Loucy (cell line): ENCODE data around the gene CRYL1.

Source experiments
- H2AFZ ChIP-seq: fragments of 200-600 bp; sonication (generic); 2 replicates; pipeline ENCODE4 v1.6.0; 2016; ENCODE audit warnings: antibody characterized with exemption, mild to moderate bottlenecking, low read length, moderate library complexity
- H3F3A ChIP-seq: fragments of 200-600 bp; 2 replicates; pipeline ENCODE4 v1.6.0; 2016; ENCODE audit warnings: antibody characterized with exemption, low read depth, mild to moderate bottlenecking
- H3K27me3 ChIP-seq: fragments of 200-600 bp; sonication (generic); 2 replicates; pipeline ENCODE4 v1.6.1; 2014; ENCODE audit warnings: low read length, mild to moderate bottlenecking; ENCODE audit not compliant: insufficient read depth, poor library complexity, severe bottlenecking
- H3K36me3 ChIP-seq: fragments of 200-600 bp; sonication (generic); 2 replicates; pipeline ENCODE4 v1.6.1; 2016; ENCODE audit warnings: low read length; ENCODE audit not compliant: insufficient read depth
- H3K4me1 ChIP-seq: fragments of 200-600 bp; sonication (generic); 2 replicates; pipeline ENCODE4 v1.5.1; 2014; ENCODE audit warnings: low read length, mild to moderate bottlenecking; ENCODE audit not compliant: insufficient read depth, poor library complexity, severe bottlenecking
- H3K4me2 ChIP-seq: fragments of 200-600 bp; sonication (generic); 2 replicates; pipeline ENCODE4 v1.6.0; 2014; ENCODE audit warnings: antibody characterized with exemption, low read length, low read depth, mild to moderate bottlenecking; ENCODE audit not compliant: poor library complexity, severe bottlenecking
- H3K4me3 ChIP-seq: fragments of 200-600 bp; sonication (generic); 2 replicates; pipeline ENCODE4 v1.5.1; 2014; ENCODE audit warnings: low read length, mild to moderate bottlenecking, mixed read lengths; ENCODE audit not compliant: poor library complexity, severe bottlenecking
- H3K79me2 ChIP-seq: fragments of 200-600 bp; sonication (generic); 2 replicates; pipeline ENCODE4 v1.6.1; 2014; ENCODE audit warnings: low read length; ENCODE audit not compliant: insufficient read depth
- H3K9ac ChIP-seq: fragments of 200-600 bp; sonication (generic); 2 replicates; pipeline ENCODE4 v1.6.0; 2014; ENCODE audit warnings: mild to moderate bottlenecking, low read depth, low read length, moderate library complexity; ENCODE audit not compliant: poor library complexity, severe bottlenecking
- H3K9me2 ChIP-seq: fragments of 200-600 bp; sonication (generic); replicated peaks from 2 replicates; pipeline ENCODE4 v1.6.1; 2016; ENCODE audit warnings: low read depth, low read length, mixed read lengths
- H3K9me3 ChIP-seq: fragments of 200-600 bp; sonication (generic); 2 replicates; pipeline ENCODE4 v1.6.1; 2014; ENCODE audit warnings: mild to moderate bottlenecking, antibody characterized with exemption, low read length, low read depth; ENCODE audit not compliant: insufficient read depth
- H4K20me1 ChIP-seq: fragments of 200-600 bp; sonication (generic); 2 replicates; pipeline ENCODE4 v1.6.0; 2014; ENCODE audit warnings: antibody characterized with exemption, low read length, mild to moderate bottlenecking; ENCODE audit not compliant: insufficient read depth, poor library complexity, severe bottlenecking
- CTCF ChIP-seq: fragments of 200-600 bp; sonication (generic); conservative IDR thresholded peaks from 2 replicates; pipeline ENCODE4 v1.5.1; 2014; ENCODE audit warnings: mild to moderate bottlenecking, antibody characterized with exemption, low read length
- EZH2phosphoT487 ChIP-seq: fragments of 200-600 bp; IDR thresholded peaks from 2 replicates; pipeline ENCODE4 v1.6.1; 2018; ENCODE audit warnings: antibody characterized with exemption, mild to moderate bottlenecking, moderate library complexity, borderline replicate concordance

The CRYL1 gene

GRCh38 chr13:20470136-20470535 lies 55.5 kb downstream of the CRYL1 start:
- Histone ChIP-seq H3K4me3 (no peak overlapping the region), H3K9me2 (no peaks in the 10 kb centered on the region), H3F3A (no peaks in the 10 kb centered on the region), H3K79me2 (no peaks in the 10 kb centered on the region), H4K20me1 (no peaks in the 10 kb centered on the region), H3K9ac (no peak overlapping the region), H3K36me3 (no peaks in the 10 kb centered on the region), H3K9me3 (no peaks in the 10 kb centered on the region), H3K27me3 (no peaks in the 10 kb centered on the region), H2AFZ (no peak overlapping the region), H3K4me1 (peaks cover 38% of the 10 kb centered on the region), H3K4me2 (no peak overlapping the region)
- TF ChIP-seq EZH2phosphoT487: no peak
- TF ChIP-seq CTCF: no peak

- Histone ChIP-seq H3K4me3 (no peak overlapping the region), H3K36me3 (no peaks in the 10 kb centered on the region), H3K4me1 (peaks cover 18% of the 10 kb centered on the region), H3K9me3 (no peaks in the 10 kb centered on the region), H3K79me2 (no peaks in the 10 kb centered on the region), H3K4me2 (no peak overlapping the region), H3K27me3 (no peaks in the 10 kb centered on the region), H3K9ac (no peak overlapping the region), H4K20me1 (no peaks in the 10 kb centered on the region), H2AFZ (no peak overlapping the region), H3F3A (peaks cover 4% of the 10 kb centered on the region; the same call in 1 of the 2 replicates), H3K9me2 (no peaks in the 10 kb centered on the region)
- TF ChIP-seq CTCF (no peak), EZH2phosphoT487 (no peak)
Measured at GRCh38 chr13:20466371-20466770, 59.3 kb downstream of the CRYL1 start.

GRCh38 chr13:20465218-20465879 lies 60.3 kb downstream of the CRYL1 start:
- Histone ChIP-seq H3K4me3 (no peak overlapping the region), H3K4me1 (peaks cover 27% of the 10 kb centered on the region), H3K9me3 (no peaks in the 10 kb centered on the region), H3K79me2 (no peaks in the 10 kb centered on the region), H3K4me2 (no peak overlapping the region), H2AFZ (no peak overlapping the region), H3K27me3 (no peaks in the 10 kb centered on the region), H3K9me2 (no peaks in the 10 kb centered on the region), H3F3A (peaks cover 4% of the 10 kb centered on the region; the same call in 1 of the 2 replicates), H3K9ac (no peak overlapping the region), H3K36me3 (no peaks in the 10 kb centered on the region), H4K20me1 (no peaks in the 10 kb centered on the region)
- TF ChIP-seq EZH2phosphoT487 (no peak), CTCF (no peak)
